Ascending aorta (tissue), 2 donors: ENCODE measurements around the gene KCNK1. TPM values are rescaled to one million over a fixed set of nuclear protein-coding genes. Genes with fewer than 3 reads are reported as not detected.

Source experiments
- DNase-seq, 2 donors: peaks; one replicate each; pipeline ENCODE4 v3.0.0-alpha.2; 2019; ENCODE audit warnings: low spot score in 2 of 2
- H3K27ac ChIP-seq, 2 donors: fragments of 200-600 bp; sonication (generic); one replicate each; pipeline ENCODE4 v1.5.1; 2016 to 2017; ENCODE audit warnings: mild to moderate bottlenecking in 1 of 2
- H3K27me3 ChIP-seq: fragments of 200-600 bp; sonication (generic); one replicate; pipeline ENCODE4 v1.5.1; 2017
- H3K36me3 ChIP-seq, 2 donors: fragments of 200-600 bp; sonication (generic); one replicate each; pipeline ENCODE4 v1.5.1; 2016
- H3K4me1 ChIP-seq, 2 donors: fragments of 200-600 bp; sonication (generic); one replicate each; pipeline ENCODE4 v1.5.1; 2016 to 2017; ENCODE audit warnings: mild to moderate bottlenecking in 1 of 2
- H3K4me3 ChIP-seq, 2 donors: fragments of 200-600 bp; sonication (generic); one replicate each; pipeline ENCODE4 v1.5.1; 2016 to 2017; ENCODE audit warnings: mild to moderate bottlenecking in 1 of 2
- H3K9me3 ChIP-seq, 2 donors: fragments of 200-600 bp; sonication (generic); one replicate each; pipeline ENCODE4 v1.5.1; 2016
- intact Hi-C: fragments of 100-400 bp; cut with DNase I; formaldehyde crosslinking; loops from one replicate; pipeline ENCODE4 v1.15.1; 2023
- total RNA-seq: library from RNA; depleted of rRNA; stranded (reverse); fragments of >200 nt; gene quantifications from one replicate; pipeline ENCODE4 v1.1.0, GENCODE V29; 2016
- TF ChIP-seq, protein P1 (sequence below), 3 experiments: fragments of 200-600 bp in 2 of 3; fragments of 450-650 bp in 1 of 3; sonication (generic) in 2 of 3; IDR thresholded peaks; one replicate each; pipeline ENCODE4 v1.5.1; 2016 to 2019; ENCODE audit warnings: antibody characterized with exemption in 3 of 3, mild to moderate bottlenecking in 1 of 3, moderate library complexity in 1 of 3

KCNK1 gene
- total RNA-seq, 1 donor from 2014 or later: 1.4 TPM

DNA sequence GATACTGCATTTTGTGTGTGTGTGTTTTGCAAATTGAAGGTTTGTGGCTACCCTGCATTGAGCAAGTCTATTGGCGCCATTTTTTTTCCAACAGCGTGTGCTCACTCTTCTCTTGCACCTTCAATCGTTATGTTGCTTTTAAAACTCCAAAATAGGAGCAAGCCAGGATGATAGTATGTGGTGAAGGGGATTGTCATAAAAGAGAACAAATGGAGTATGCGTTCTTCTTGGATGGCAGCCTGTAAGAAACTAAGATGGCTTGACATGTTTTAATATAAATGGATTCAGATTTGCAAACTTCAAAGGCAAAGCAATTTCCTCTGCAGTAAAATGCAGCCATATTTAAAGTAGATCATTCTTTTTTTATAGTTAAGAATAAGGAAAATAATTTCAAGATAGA, 43.2 kb upstream of the KCNK1 start:
- H3K9me3 ChIP-seq: peaks cover 0 to 3% of the 10 kb centered on the region in 2 donors
- TF ChIP-seq, protein P1, sequence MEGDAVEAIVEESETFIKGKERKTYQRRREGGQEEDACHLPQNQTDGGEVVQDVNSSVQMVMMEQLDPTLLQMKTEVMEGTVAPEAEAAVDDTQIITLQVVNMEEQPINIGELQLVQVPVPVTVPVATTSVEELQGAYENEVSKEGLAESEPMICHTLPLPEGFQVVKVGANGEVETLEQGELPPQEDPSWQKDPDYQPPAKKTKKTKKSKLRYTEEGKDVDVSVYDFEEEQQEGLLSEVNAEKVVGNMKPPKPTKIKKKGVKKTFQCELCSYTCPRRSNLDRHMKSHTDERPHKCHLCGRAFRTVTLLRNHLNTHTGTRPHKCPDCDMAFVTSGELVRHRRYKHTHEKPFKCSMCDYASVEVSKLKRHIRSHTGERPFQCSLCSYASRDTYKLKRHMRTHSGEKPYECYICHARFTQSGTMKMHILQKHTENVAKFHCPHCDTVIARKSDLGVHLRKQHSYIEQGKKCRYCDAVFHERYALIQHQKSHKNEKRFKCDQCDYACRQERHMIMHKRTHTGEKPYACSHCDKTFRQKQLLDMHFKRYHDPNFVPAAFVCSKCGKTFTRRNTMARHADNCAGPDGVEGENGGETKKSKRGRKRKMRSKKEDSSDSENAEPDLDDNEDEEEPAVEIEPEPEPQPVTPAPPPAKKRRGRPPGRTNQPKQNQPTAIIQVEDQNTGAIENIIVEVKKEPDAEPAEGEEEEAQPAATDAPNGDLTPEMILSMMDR (IDR thresholded peaks at IDR 0.05): no peak
- H3K27ac ChIP-seq: no peak overlapping the region
- no peaks in the 10 kb centered on the region for H3K36me3 ChIP-seq
- DNase-seq: no peak
- intact Hi-C loops: no loop called here
- no peak overlapping the region for H3K4me3 ChIP-seq
- no peaks in the 10 kb centered on the region for H3K27me3 ChIP-seq
- H3K4me1 ChIP-seq: no peaks in the 10 kb centered on the region

DNA sequence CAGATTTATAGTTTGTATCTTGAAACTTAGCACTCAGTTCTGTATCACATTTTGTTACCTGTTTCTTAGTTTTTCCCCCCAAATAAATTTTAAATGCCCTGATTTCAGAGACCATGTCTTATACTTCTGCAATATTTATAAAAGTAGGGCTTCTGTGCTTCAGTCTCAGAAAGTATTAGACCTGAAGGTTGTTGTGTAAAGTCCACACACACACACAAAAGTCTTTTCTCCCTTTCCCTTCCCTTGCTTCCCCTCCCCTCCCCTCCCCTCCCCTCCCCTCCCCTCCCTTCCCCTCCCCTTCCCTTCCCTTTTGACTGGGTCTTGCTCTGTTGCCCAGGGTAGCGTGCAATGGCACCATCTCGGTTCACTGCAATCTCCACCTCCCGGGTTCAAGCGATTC, 41.0 kb upstream of the KCNK1 start:
- intact Hi-C loops: no loop called here
- Histone ChIP-seq H3K9me3 (no peaks in the 10 kb centered on the region), H3K36me3 (no peaks in the 10 kb centered on the region), H3K4me1 (no peaks in the 10 kb centered on the region), H3K4me3 (no peak overlapping the region), H3K27me3 (no peaks in the 10 kb centered on the region), H3K27ac (no peak overlapping the region)
- no peak for DNase-seq
- TF ChIP-seq, protein P1 (IDR thresholded peaks at IDR 0.05): no peak

DNA sequence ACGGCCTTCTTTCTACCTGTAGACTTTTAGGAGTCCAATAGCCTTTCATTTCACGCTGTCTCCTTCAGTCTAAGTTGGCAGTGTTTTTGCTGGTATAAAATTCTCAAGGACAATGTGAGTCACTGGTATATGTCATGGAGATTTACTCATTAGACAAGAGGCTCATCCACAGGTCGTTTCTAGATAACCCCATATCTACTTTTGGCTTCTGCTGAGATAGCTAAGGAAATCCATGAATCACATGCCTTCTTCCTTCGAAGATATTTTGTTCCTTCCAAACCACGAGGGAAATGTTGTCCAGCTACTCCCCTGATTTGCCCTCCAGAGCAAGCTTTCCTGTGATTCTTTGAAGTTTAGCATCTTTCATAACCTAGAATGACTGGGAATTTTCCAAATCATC, 38.5 kb upstream of the KCNK1 start:
- Histone ChIP-seq H3K4me3 (no peak overlapping the region), H3K4me1 (no peaks in the 10 kb centered on the region), H3K9me3 (no peaks in the 10 kb centered on the region), H3K36me3 (no peaks in the 10 kb centered on the region), H3K27ac (no peak overlapping the region), H3K27me3 (no peaks in the 10 kb centered on the region)
- intact Hi-C loops: no loop called here
- DNase-seq: no peak
- TF ChIP-seq, protein P1 (IDR thresholded peaks at IDR 0.05): no peak

DNA sequence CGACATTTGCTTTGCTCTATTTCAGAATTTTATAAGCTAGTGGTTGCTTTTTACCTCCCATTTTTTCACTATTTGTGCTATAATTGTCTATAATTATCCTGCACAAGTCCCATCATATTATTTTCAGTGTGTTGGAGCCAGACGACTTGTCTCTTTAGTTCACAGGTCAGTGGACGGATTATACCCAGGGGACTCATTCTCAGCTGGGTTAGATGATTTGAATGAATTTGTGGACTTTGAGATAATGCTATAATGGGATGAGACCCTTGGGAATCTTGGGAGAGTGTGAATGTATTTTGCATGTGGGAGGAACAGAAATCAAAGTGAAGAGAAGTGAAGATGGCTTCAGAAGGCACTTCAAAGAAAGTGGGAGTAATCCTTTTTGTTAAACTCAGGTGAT, 31.5 kb upstream of the KCNK1 start:
- no peak for DNase-seq
- TF ChIP-seq, protein P1 (IDR thresholded peaks at IDR 0.05): no peak
- intact Hi-C loops: no loop called here
- Histone ChIP-seq H3K27me3 (no peaks in the 10 kb centered on the region), H3K36me3 (no peaks in the 10 kb centered on the region), H3K4me3 (no peak overlapping the region), H3K27ac (no peak overlapping the region), H3K9me3 (no peaks in the 10 kb centered on the region), H3K4me1 (no peaks in the 10 kb centered on the region)

DNA sequence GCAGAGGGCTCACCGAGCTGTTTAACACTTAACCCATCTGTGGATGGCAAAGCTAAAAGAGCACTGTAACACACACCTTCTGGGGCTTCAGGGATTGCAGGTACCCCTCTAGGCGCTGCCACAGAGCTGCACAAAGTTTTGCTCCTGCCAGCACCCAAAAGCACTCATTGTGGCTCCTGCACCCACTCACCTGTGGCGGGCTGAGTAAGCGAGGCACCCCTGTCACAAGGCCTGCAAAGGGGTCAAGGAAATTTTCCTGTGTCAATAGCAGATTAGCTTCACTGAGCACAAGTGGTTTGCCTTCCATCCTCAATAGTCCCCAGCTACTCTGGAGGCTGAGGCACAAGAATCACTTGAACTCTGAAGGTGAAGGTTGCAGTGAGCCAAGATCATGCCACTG, 29.5 kb upstream of the KCNK1 start:
- no peak for DNase-seq
- TF ChIP-seq, protein P1 (IDR thresholded peaks at IDR 0.05): no peak
- intact Hi-C loops: no loop called here
- no peaks in the 10 kb centered on the region for H3K9me3 ChIP-seq
- H3K4me1 ChIP-seq: no peaks in the 10 kb centered on the region
- H3K27ac ChIP-seq: no peak overlapping the region
- H3K4me3 ChIP-seq: no peak overlapping the region
- no peaks in the 10 kb centered on the region for H3K27me3 ChIP-seq
- H3K36me3 ChIP-seq: no peaks in the 10 kb centered on the region

DNA sequence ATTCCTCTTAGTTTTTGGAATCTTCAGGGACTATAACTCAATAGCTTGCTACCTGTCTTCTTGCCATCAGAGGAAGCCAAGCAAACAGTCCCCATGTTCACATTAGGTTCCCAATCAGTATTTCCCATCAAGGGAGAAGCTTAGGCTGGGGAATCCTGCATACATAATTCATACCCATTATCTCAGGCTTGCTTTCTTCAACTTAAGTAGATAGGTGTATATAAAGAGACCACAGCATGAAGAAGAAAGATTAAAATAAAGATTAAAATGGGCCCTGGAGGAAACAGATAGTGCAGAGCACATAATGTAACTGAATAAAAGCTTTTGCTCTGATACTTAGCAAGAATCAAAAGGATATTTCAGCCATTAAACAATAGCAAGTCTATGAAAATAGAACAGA, 29.0 kb upstream of the KCNK1 start:
- H3K9me3 ChIP-seq: no peaks in the 10 kb centered on the region
- H3K4me1 ChIP-seq: no peaks in the 10 kb centered on the region
- TF ChIP-seq, protein P1 (IDR thresholded peaks at IDR 0.05): no peak
- intact Hi-C loops: no loop called here
- no peak for DNase-seq
- H3K36me3 ChIP-seq: no peaks in the 10 kb centered on the region
- H3K27ac ChIP-seq: no peak overlapping the region
- H3K27me3 ChIP-seq: no peaks in the 10 kb centered on the region
- H3K4me3 ChIP-seq: no peak overlapping the region
